Measurements from ENCODE around the gene SETD1A.

DNA sequence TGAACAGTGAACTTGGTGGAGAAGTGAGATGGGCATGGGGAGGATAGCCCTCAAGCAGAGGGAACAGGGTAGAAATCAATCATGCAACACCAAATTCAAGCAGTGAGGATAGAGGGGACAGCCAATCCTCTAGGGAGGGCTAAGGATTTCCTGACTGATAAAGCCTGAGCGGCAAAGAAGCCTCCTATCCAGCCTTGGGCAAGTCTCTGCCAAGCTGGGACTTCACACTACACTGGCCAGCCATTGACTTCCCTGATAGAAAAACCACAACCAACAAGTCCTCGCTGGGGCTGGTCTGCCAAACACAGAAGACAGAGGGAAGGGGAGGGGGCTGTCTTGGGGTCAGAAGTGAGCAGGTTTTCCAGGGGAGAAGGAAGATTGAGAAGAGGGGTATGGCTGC lies 36.7 kb upstream of the SETD1A start:
- no peak for TF ChIP-seq SUZ12 (IDR thresholded peaks at IDR 0.05; ENCODE audit: extremely low read depth, insufficient read depth, insufficient read length)
- TF ChIP-seq ZNF274 (IDR thresholded peaks at IDR 0.05; ENCODE audit: low read depth, low read length), result no peak
